GM21825 (cell line): Measurements from ENCODE around the gene SLC26A5.
"Not testable (repeated sequence)": the region's sequence is repeated elsewhere in the genome, so short reads cannot be mapped to it uniquely, and the experiment has no call there.

ENCODE experiments used
- ATAC-seq: cut with Tn5 transposase; IDR thresholded peaks from one replicate; pipeline ENCODE4 v1.9.1; 2021; ENCODE audit warnings: mild to moderate bottlenecking, moderate library complexity; ENCODE audit not compliant: unreplicated experiment

SLC26A5 gene

DNA sequence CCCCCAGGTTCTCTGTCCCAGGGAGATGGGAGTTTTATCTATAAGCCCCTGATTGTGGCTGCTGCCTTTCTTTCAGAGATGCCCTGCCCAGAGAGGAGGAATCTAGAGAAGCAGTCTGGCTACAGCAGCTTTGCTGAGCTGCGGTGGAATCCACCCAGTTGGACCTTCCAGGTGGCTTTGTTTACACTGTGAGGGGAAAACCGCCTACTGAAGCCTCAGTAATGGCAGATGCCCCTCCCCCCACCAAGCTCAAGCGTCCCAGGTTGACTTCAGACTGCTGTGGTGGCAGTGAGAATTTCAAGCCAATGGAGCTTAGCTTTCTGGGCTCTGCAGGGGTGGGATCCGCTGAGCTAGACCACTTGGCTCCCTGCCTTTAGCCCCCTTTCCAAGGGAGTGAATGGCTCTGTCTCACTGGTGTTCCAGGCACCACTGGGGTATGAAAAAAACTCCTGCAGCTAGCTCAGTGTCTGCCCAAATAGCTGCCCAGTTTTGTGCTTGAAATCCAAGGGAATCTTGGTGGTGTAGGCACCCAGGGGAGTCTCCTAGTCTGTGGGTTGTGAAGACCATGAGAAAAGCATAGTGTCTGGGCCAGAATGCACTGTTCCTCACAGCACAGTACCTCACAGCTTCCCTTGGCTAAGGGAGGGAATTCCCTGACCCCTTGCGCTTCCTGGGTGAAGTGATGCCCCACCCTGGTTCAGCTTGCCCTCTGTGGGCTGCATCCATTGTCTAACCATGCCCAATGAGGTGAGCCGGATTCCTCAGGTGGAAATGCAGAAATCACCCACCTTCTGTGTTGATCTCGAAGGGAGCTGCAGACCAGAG, 40.0 kb downstream of the SLC26A5 start:
- ATAC-seq = not testable (repeated sequence)

DNA sequence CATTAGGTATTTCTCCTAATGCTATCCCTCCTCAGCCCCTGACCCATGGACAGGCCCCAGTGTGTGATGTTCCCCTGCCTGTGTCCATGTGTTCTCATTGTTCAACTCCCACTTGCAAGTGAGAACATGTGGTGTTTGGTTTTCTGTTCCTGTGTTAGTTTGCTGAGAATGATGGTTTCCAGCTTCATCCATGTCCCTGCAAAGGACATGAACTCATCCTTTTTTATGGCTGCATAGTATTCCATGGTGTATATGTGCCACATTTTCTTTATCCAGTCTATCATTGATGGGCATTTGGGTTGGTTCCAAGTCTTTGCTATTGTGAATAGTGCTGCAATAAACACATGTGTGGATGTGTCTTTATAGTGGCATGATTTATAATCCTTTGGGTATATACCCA, 46.3 kb downstream of the SLC26A5 start:
- not testable (repeated sequence) for ATAC-seq

GRCh38 chr7:103398483-103399127, 47.4 kb downstream of the SLC26A5 start:
- no peak for ATAC-seq

GRCh38 chr7:103396471-103396870, 49.5 kb downstream of the SLC26A5 start:
- no peak for ATAC-seq

DNA sequence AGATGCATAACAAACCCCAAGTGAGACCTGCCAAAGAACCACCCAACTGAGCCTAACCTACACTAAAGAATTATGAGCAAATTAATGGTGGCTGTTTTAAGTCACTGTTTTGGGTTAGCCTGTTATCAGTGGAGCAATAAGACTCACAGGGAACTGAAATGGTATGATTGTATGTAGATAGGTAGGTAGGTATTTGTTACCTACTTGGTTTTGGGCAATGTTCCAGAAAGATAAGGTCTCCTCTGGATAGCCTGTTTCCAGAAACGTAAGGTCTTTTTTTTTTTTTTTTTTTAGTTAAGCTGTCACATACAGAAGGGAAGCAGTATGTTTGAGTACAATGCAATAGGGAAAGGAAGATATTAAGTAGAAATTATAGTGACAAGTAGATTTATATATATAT, 50.9 kb downstream of the SLC26A5 start:
- no peak for ATAC-seq

GRCh38 chr7:103394566-103394965, 51.4 kb downstream of the SLC26A5 start:
- no peak for ATAC-seq

DNA sequence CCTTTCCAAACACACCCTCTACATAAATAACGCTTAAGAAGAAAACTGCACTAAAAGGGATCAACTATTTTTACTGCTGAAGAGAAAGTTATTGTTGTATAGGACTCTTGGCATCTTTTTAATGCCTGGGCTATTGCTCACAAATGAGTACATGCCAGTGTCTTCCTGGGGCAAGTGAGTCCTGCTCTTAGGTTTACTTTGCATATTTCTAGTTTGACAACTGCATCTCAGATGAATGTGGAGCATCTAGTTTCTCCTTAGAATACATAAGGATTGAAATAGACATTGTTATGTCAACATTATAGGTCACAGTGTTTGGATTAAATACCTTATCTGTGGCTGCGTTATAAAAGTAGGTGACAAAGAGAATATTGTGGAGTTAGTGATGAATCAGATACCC, 54.0 kb downstream of the SLC26A5 start:
- no peak for ATAC-seq

DNA sequence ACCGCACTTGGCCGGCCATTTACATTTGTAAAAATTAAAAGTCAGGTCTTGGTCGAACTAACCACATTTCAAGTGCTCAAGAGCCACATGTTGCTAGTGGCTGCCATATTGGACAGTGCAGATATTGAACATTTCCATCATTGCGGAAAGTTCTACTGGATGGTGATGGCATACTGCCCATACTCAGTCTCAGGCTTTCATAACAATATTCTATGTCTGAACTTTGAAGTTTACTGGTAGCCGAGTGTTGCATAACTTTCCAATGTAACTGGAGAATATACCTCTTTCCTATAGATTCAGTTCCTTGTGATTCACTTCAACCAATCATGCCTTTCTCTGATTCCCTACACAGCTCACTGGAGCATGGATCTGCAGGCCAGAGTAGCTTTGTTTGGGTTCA, 54.9 kb downstream of the SLC26A5 start:
- ATAC-seq = no peak

DNA sequence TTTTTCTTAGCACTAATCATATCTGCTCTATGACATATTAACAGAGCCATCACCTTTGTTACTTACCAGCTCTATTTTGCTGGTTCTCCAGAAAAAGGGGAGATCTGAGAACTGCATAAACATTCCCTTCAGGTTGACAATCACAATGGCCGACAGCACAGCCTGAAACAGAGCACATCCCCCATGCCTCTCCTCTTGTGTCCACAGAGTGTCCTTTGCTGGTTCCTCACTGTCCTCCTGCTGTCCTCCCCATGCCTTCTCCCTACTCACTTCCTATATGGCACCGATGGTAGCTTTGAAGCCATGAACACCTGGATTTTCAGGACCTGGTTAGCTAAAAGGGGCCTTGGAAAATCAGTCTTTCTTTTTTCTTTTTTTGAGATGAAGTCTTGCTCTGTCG, 56.7 kb downstream of the SLC26A5 start:
- no peak for ATAC-seq

DNA sequence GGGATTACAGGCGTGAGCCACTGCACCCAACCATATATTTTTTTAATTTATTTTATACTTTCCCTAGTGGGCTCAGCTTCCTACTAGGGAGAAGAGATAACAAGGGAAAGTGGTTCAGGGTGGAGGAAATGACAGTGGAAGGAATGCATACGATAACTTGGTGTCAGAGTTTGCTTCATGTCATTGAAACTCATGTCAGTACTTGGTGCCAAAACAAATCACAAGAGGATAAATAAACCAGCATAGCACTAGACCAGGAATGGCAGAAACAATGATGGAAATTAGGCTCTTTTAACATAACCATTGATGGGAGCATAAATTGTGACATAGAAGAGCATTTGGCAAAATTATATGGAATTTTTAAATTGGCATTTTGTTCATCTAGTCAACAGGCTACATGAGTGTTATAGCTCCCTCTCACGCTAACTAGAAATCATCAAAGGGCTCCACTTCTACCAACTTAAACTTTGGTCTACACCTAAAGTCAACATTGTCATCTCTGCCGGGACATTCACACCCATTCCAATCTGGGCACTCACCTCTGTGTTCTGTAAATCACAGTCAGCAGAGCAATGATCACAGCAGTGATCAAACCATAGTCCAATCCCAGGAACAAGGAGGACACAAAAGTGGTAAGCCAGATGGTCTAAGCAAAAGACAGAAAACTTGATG, 57.4 kb downstream of the SLC26A5 start:
- no peak for ATAC-seq

DNA sequence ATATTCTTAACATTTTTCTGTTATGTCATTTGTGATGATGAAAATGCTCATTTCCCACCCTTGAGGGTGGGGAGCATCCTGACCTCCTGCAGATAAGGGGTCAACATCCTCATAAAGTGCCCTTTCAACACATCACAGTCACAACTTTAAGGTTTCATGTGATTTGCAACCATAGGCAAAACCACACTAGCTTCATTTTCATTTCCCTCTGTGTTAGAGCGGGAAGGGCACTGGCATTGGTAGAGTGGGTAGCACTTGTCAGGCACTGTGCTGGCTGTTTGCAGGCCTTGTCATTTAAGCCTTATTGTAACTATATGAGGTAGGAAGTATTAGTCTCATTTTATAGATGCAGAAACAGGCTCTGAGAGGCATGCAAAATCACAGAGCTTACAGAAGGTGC, 58.8 kb downstream of the SLC26A5 start:
- ATAC-seq = no peak

DNA sequence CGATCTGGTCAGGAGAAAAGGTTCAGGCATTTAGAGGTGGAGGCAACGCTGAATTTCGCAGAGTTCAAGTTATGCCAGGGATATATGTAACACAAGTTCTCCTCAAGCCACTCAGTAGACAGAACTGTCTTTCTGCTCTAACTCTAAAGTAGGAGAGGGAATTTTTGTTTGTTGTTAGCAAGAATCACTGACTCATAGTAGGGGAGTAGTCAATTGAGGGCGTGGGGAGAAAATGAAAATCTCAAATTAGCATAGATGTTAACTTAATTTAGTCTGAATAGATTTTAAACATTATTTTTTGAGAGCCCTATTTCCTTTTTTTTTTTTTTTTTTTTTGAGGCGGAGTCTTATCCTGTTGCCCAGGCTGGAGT, 64.0 kb downstream of the SLC26A5 start:
- ATAC-seq = no peak

DNA sequence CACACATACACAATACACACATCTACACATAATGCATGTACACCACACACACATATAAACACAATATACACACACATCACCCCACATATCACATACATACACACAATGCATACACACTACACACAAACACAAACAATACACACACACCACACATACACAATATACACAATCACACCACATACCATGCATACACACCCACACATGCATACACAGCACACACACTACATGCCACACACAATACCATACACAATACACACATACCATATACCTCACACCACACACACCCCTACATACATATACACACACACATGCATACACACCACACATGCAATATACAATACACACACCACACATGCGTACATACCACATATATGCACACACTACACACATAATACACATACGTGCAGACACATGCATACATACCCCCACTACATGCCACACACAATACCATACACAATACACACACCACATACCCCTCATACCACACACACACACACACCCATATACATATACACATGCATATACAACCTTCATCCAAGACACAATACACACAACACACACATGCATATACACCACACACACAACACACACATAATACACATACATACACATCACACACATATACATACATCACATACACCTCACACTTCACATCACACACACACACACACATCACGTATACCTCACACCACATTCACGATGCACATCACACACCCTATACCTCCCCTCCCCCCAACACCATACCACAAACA, 64.6 kb downstream of the SLC26A5 start:
- ATAC-seq = no peak

DNA sequence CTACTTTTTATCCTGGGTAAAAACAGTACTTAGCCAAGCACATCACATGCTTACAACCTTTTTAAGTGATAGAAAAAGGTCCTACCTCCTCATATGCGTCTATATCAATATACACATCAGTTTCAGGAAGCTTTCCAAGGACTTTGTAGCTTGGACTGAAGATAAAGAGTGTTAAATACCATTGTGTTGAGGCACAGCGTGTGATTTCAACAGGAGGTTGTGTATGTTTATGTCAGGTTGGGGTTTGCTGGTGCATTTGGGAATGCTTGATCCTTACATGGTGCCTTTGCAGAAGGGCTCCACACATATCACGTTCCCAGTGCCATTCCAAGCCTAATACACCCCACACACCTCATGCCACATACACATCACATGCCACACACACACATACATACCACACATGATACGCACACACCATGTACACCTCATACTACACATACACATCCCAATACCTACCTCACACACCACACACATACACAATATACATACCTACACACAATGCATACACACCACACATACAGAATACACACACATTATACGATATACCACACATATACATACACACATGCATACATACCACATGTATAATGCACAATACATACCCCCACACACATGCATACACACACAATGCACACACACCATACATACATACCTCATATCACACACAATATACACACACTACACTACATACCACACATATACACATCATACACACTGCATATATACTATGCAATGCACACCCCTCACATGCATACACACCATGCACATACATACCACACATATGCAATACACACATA, 65.4 kb downstream of the SLC26A5 start:
- no peak for ATAC-seq

GRCh38 chr7:103379270-103379975, 66.6 kb downstream of the SLC26A5 start:
- ATAC-seq = no peak

DNA sequence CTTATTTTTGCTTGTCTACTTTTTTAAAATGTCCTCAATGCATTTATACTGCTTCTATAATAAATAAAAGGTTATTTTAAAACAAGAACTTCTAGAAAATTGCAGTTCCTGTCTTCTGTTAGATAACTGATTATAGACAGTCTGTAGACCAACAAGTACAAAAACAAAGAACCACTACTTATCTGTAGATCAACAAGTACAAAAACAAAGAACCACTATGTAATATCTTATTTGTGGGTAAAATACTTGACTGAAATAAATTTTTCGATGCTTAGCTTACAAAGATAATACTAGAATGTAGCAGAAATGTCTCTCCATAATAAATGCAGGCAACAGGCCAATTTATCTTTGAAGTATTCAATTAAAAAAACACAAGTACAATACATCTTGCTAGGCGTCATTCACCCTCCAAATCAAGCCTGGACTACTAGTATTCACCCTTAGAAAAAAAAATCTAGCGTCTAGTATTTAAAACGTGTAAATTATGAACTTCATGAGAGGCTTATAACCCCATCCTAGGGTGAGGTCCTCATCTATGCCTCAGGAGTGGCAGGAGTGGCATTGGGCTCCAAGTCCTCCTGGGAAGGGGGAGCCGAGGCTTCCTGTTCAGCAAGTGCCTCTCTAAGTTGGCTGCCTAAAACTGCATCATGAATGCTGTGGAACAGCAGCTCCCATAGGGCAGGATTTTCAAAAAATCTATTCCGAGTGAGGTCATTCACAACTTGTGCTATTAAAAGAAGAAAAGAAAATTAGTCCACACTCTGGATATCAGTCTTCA, 72.0 kb downstream of the SLC26A5 start:
- ATAC-seq = no peak

- ATAC-seq = no peak
Observed at GRCh38 chr7:103369432-103369831, 76.6 kb downstream of the SLC26A5 start.

- ATAC-seq = no peak
Observed at GRCh38 chr7:103349805-103350204, 96.2 kb downstream of the SLC26A5 start.

- ATAC-seq = no peak
Observed at GRCh38 chr7:103348959-103349358, 97.0 kb downstream of the SLC26A5 start.
